Fibroblast of peridontal ligament (primary cell): ENCODE results near the gene STAT5A.

Source experiments
- DNase-seq: peaks from one replicate; pipeline ENCODE4 v3.0.0-alpha.2; 2010; ENCODE audit errors: extremely low read depth

STAT5A gene

GRCh38 chr17:42333053-42333452 is 44.8 kb downstream of the STAT5A start:
- no peak for DNase-seq

DNA sequence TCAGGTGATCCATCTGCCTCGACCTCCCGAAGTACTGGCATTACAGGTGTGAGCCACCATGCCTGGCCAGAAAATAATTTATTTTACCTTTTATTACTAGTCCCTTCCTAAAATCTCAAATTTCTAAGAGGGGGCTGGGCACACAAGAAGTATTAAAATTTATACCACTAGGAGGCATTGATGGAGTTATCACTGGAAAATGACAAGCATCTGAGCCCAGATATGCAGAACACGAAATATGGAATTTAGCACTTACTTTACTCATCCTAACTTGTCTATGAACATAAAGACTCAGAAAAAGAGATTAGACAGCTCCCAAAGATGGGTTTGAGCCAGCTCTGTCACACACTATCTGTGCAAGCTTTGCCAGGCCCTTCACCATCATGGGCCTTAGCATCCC is 46.4 kb downstream of the STAT5A start:
- DNase-seq = peak; percentile 38

- peak; percentile 67 for DNase-seq
Observed at GRCh38 chr17:42337442-42337841, 49.1 kb downstream of the STAT5A start.

DNA sequence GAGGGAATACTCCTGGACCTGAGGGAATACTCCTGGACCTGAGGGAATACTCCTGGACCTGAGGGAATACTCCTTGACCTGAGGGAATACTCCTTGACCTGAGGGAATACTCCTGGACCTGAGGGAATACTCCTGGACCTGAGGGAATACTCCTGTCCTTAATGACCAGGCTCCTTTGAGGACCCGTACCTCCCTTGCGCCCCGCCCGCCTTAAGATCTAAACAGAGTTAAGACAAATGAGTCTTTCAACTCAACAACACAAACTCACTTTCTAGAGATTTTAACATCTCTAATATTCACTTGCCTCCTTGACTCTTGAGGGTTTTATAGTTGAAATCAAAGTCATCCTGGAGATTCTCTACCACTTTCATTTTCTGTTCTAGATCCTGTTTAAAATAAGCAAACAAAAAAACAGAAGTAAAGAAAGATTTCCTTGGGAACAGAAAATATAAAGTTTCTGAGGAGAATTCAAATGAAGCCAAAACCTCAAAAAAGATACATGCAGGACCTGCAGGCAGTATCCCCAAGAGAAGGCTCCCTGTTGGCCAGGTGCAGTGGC is 50.2 kb downstream of the STAT5A start:
- no peak for DNase-seq

DNA sequence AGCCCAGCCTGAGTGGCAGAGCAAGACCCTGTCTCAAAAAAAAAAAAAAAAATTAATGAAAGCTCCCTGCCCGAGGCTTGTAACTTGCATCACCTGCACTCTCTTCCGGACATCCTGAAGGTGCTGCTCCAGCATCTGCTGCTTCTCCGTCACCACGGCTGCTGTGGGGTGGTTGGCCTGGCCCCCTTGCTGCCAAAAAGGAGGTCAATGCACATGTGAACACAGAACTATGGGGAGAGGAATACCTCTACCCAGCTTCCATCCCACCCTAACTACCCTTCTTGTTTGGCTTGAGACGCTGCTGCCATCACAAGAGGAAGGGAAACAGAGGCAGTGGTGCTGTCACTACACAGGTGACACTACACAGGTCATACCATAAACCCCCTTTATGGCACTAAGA is 50.9 kb downstream of the STAT5A start:
- no peak for DNase-seq

- no peak for DNase-seq
Observed at GRCh38 chr17:42340691-42341127, 52.4 kb downstream of the STAT5A start.

GRCh38 chr17:42341568-42341967 is 53.3 kb downstream of the STAT5A start:
- no peak for DNase-seq

DNA sequence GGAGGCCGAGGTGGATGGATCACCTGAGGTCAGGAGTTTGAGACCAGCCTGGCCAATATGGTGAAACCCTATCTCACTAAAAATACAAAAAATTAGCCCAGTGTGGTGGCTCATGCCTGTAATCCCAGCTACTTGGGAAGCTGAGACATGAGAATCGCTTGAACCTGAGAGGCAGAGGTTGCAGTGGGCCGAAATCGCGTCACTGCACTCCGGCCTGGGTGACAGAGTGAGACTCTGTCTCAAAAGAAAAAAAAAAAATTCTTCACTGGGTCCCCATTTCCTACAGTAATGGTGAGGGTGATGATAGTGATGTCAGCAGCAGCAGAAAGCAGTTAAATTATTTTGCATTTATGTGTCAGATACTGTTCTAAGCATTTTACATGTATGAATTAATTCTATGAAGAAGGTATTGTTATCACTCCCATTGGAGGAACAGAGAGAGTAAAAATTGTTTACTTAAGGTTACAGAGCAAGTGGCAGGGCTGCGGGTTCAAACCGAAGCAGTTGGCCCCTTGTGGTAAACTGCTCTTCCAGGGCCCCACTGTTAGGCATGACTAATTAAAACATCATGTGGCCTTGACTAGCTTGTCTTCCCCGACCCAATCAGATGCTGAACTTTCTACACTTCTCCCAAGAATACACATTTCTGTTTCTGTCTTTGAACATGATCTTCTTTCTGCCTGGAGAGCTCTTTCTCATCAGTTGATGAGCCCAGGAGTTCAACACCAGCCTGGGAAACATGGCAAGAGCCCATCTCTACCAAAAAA is 54.1 kb downstream of the STAT5A start:
- peak; percentile 38 for DNase-seq

GRCh38 chr17:42345396-42346073 is 57.2 kb downstream of the STAT5A start:
- no peak for DNase-seq

- DNase-seq = no peak
Observed at GRCh38 chr17:42346481-42346880, 58.2 kb downstream of the STAT5A start.

GRCh38 chr17:42347198-42347597 is 58.9 kb downstream of the STAT5A start:
- peak; percentile 89 for DNase-seq

DNA sequence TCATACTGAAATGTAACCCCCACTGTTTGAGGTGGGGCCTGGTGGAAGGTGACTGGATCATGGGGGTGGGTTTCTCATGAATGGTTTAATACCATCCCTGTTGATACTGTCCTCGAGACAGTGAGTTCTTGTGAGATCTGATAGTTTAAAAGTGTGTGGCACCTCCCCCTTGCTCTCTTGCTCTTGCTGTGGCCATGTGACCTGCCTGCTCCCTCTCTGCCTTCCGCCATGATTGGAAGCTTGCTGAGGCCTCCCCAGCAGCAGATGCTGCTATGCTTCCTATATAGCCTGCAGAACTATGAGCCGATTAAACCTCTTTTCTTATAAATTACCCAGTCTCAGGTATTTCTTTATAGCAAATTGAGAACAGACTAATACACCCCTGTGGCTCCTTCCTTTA is 59.3 kb downstream of the STAT5A start:
- DNase-seq = no peak

GRCh38 chr17:42348104-42348503 is 59.8 kb downstream of the STAT5A start:
- no peak for DNase-seq

DNA sequence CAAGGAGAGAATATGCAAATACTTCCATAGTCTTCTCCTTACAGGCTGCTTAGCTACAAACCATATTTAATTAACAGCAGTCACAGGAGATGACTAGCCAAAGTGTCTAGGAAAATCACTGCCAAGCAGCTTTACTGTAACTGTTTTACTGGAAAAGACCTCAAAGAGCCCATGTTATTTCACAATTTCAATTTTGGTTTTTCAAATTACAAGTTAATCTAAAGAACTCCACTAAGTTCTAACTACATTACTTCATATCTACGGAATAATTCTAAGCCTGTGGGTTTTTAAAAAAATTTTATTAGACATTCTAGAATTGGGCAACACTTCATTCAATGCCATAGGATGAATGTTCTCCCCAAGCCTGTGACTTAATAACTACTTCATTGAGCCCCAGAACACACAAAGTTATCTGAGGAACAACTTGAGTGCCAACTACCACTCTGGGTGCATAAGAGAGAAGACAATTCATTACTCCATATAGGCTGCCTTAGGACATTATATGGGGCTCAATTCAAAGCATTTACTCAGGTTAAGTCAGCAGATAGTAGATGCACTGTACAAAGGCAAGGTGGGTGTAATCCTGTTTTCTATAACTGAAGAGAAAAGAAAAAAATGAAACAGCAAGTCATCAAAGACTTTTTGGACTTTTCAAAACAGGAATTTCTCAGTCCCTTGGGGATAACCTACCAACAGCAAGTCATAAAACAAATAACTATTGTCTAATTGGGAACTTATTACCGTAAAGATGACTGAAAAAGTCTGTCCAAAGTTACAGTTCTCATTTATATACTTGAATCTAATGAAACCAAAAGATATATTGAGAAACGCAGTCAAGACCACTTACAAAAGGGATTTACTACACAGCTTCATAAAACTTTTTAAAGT is 66.9 kb downstream of the STAT5A start:
- DNase-seq = peak; percentile 93

GRCh38 chr17:42358434-42358833 is 70.1 kb downstream of the STAT5A start:
- DNase-seq = no peak

DNA sequence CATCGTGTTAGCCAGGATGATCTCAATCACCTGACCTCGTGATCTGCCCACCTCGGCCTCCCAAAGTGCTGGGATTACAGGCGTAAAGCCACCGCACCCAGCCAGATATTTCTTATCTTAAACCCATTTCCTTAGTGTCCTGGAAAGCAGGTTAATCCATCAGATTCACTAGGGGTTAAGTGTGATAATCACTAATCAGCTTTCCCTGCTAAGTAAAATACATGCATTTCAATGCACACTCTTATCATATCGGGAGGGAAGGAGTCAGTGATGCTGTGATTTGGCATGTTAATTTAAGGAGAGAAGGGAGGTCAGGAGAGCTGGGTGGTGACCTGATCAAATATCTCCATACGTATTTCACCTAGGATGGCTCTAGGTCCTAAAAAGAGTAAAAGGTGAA is 70.8 kb downstream of the STAT5A start:
- DNase-seq = no peak

DNA sequence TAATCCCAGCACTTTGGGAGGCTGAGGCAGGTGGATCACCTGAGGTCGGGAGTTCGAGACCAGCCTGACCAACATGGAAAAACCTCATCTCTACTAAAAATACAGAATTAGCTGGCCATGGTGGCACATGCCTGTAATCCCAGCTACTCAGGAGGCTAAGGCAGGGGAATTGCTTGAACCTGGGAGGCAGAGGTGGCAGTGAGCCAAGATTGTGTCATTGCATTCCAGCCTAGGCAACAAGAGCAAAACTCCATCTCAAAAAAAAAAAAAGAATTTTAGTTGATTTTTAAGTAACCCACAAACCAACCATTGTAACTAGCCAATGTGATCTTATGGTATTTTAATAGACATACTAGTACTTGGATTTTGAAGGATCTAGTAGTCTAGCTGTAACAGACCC is 72.1 kb downstream of the STAT5A start:
- peak; percentile 72 for DNase-seq
